ENCODE results near the gene FOXN3.
"Not testable (repeated sequence)": the region's sequence is repeated elsewhere in the genome, so short reads cannot be mapped to it uniquely, and the experiment has no call there.

The FOXN3 gene

GRCh38 chr14:89226801-89227495 lies 190.1 kb downstream of the FOXN3 start:
- DNase-seq (ENCODE audit: low read depth) = no peak

GRCh38 chr14:89225607-89226006 lies 191.4 kb downstream of the FOXN3 start:
- no peak for DNase-seq (ENCODE audit: low read depth)

GRCh38 chr14:89221109-89221810 lies 195.8 kb downstream of the FOXN3 start:
- no peak for DNase-seq (ENCODE audit: low read depth)

DNA sequence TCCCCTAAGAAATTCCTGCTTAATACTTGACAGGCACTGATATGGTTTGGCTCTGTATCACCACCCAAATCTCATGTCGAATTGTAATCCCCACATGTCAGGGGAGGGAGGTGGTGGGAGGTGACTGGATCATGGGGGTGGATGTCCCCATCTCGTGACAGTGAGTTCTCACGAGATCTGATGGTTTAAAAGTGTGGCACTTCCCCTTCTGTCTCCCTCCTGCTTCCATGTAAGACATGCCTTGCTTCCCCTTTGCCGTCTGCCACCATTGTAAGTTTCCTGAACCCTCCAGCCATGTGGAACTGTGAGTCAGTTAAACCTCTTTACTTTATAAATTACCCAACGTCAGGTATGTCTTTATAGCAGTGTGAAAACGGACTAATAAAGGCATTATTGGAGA lies 198.0 kb downstream of the FOXN3 start:
- DNase-seq (ENCODE audit: low read depth) = no peak

DNA sequence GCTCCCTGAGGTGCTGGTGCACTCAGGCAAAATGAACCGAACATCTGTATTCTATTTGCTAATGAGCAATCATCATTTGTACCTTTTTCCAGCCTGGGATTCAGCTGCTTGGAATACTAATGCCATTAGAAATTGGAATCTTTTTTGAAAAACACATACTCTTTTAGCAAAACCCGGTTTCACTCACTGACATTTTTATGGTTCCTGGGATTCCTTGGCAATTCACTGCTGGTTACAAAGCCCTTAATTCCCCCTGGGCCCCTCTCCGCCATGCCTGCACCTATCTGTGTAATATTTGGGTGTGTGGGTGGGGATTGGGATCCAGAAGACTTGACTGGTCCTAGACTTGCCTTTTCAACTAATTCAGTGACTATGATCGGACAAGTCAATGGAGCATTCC lies 199.1 kb downstream of the FOXN3 start:
- no peak for DNase-seq (ENCODE audit: low read depth)

GRCh38 chr14:89215531-89215930 lies 201.5 kb downstream of the FOXN3 start:
- no peak for DNase-seq (ENCODE audit: low read depth)

- DNase-seq (ENCODE audit: low read depth) = no peak
Observed at GRCh38 chr14:89215114-89215513, 201.9 kb downstream of the FOXN3 start.

DNA sequence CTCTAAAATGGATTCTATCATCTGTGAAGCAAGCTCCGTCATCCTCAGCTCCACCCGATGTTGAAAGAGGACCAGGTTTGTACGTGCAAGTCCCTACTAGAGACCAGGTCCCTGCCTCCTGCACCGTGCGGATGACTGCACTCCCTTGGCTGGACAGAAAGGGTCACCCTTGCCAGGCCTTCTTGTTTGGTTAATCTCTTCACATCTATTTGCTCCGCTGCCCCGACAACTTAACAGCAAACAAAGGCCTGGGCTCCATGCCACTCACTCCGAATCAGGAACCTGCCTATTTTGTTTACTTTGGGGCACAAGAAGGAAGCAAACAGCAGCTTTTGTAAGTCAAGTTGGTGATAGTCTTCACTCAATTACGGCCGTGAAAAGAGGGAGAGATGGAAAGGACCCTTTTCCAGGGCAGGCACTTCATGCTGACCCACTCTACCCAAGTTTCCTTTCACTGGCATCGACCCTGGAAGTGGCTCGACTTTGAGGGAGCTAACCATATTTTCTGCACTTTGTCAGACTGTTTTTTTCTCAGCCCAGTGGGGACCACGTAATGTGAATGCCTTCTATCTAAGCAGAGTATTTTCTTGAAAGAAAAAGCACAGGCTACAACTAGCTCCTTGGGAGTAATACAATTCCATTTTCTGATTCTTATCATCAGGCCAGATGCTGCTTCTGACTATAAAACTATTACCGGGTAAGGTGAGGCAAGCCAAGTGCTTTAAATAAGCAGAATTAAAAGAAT lies 202.6 kb downstream of the FOXN3 start:
- DNase-seq (ENCODE audit: low read depth) = no peak

GRCh38 chr14:89212386-89213235 lies 204.4 kb downstream of the FOXN3 start:
- DNase-seq (ENCODE audit: low read depth) = no peak

GRCh38 chr14:89209558-89209957 lies 207.5 kb downstream of the FOXN3 start:
- DNase-seq (ENCODE audit: low read depth) = no peak

GRCh38 chr14:89207925-89208328 lies 209.1 kb downstream of the FOXN3 start:
- DNase-seq (ENCODE audit: low read depth) = no peak

DNA sequence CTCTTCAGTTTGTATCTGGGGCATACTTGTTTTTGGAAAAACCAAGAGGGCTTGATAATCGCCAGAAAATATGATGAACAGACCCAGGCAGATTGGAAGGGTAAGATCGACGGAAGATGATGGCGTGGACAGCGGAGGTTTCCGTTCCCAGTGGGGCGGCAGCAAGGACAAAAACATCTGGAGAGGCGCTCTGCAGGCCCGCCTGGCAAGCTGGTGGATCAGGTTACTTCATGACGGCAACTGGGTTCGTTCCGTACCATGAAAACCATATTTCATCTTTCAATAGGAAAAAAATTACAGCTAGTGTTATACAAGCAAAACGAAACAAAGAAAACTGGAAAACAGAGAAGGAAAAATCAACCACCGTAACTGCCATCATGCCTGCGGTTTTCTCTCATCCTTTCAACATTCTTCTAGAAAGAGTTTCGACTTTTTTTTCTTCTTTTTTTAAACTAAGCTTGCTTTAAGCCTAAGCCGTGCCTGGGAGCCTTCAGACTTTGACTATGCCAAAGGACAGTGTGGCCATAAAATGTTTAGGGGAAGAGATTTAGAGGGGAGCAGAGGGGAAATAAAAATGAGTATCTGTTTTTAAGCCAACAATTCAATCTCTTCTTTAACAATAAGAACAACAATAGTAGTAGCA lies 210.5 kb downstream of the FOXN3 start:
- no peak for DNase-seq (ENCODE audit: low read depth)

DNA sequence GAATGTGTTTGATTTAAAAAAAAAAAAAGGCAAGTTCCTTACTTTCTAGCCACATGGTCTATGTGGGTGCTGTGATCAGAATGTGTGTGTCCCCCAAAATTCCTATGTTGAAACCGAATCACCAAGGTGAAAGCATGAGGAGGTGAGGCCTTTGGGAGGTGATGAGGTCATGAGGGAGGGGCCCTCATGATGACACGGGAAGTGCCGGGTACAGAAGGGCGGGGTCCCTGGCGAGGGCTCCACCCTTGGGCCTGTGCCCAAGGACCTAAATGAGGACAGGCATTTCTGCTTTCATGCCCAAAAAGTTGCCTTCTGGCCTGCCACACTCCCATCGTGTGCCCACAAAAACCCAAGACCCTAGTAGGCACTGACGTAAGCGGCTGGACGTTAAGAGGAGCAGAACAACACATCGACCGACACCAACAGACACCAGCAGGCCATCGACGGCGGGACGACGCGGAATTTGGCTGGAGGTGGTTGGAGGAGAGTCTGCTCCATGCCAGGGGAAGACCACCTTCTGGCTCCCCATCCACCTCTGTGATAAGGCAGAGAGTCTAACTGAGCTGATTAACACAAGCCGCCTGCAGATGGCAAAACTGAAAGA lies 211.8 kb downstream of the FOXN3 start:
- no peak for DNase-seq (ENCODE audit: low read depth)

- no peak for DNase-seq (ENCODE audit: low read depth)
Observed at GRCh38 chr14:89202413-89203190, 214.4 kb downstream of the FOXN3 start.

- no peak for DNase-seq (ENCODE audit: low read depth)
Observed at GRCh38 chr14:89201645-89202044, 215.4 kb downstream of the FOXN3 start.

DNA sequence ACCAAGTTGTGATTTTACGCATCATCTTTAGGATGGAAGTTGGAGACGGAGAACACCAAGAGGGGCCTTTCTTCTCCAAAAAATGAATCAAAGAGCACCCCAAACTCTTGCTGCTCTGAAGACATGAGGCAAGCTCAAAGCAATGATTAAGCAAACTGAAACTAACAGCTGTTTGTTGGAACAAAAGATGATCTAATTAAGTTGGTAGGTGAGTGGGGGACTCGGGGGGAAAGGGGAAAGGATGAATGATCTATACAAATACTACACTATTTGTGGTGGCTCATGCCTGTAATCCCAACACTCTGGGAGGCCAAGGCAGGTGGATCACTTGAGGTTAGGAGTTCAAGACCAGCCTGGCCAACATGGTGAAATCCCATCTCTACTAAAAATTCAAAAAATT lies 217.7 kb downstream of the FOXN3 start:
- DNase-seq (ENCODE audit: low read depth) = not testable (repeated sequence)

- no peak for DNase-seq (ENCODE audit: low read depth)
Observed at GRCh38 chr14:89198544-89199329, 218.3 kb downstream of the FOXN3 start.

DNA sequence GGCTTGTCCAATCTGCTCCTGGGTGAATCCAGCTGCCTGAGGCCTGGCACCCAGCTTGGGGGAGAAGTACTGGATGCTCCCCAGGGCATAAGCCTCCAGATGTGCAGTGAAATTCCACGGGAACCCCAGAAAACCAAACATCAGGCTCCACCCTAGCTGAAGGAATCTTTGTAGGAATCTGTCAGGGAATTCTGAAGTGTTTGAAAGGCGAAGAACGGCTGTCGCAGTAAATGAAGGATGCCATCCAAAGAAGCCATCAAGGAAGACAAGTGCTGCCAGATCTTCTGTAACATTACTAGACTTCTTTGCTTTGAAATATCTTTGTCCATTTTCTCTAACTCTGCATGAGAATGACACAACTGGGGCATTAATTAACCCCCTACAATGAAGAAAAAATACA lies 219.4 kb downstream of the FOXN3 start:
- no peak for DNase-seq (ENCODE audit: low read depth)

GRCh38 chr14:89196545-89196944 lies 220.5 kb downstream of the FOXN3 start:
- DNase-seq (ENCODE audit: low read depth) = no peak

DNA sequence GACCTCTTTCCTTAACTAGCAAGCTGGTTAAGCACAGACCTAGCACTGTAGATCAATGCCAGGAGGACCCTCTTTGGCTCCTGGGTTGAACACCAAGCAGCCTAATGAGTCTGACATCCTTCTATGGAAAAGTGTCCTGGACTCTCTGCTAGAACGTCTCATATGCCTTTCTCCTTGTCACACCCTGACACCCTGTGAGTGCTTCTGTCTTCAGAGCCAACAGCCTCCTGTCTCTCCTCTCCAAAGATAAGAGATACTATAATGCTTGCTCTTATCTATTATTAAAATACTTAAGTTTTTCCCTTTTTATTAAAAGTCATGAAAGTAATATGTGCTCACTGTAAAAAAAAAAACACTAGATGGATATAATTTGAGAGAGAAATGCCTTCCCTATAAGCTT lies 222.7 kb downstream of the FOXN3 start:
- no peak for DNase-seq (ENCODE audit: low read depth)
